ENCODE results near the gene ERVW-1.
"Not testable (repeated sequence)": the region's sequence is repeated elsewhere in the genome, so short reads cannot be mapped to it uniquely, and the experiment has no call there.

ERVW-1 gene

DNA sequence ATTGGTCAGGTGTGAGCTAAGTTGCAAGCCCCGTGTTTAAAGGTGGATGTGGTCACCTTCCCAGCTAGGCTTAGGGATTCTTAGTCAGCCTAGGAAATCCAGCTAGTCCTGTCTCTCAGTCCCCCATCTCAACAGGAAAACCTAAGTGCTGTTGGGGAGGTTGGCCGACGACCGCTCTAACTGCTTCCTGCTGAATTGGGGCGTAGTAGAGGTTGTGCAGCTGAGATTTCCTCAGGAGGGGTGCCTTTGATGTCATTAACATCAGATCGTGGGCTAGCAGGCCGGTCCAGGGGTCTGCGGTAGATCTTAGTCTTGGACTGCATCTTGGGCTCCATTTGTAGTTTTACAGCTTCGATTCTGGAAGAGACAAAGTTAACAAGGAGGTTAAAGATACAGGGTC is 9.2 kb downstream of the ERVW-1 start:
- not testable (repeated sequence) for DNase-seq

- DNase-seq: no peak
Observed at GRCh38 chr7:92466682-92467081, 11.1 kb downstream of the ERVW-1 start.

GRCh38 chr7:92464515-92464914 is 13.2 kb downstream of the ERVW-1 start:
- DNase-seq: no peak

GRCh38 chr7:92462560-92462959 is 15.2 kb downstream of the ERVW-1 start:
- DNase-seq: no peak

GRCh38 chr7:92461027-92462003 is 16.4 kb downstream of the ERVW-1 start:
- DNase-seq: no peak

GRCh38 chr7:92460510-92460909 is 17.2 kb downstream of the ERVW-1 start:
- DNase-seq: no peak

- DNase-seq: no peak
Observed at GRCh38 chr7:92460109-92460508, 17.6 kb downstream of the ERVW-1 start.

DNA sequence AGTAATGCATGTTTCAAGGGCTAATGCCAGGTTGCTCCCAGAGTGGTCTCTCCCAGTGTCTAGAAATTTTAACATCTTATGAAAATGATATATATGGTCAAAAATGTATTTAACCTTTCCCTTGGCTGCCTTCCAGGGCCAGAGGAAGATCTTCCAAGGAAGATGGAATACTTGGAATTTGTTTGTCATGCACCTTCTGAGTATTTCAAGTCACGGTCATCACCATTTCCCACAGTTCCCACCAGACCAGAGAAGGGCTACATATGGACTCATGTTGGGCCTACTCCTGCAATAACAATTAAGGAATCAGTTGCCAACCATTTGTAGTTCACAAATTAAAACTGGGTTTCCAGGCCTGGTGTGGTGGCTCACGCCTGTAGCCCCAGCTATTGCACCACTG is 21.5 kb downstream of the ERVW-1 start:
- DNase-seq: no peak

DNA sequence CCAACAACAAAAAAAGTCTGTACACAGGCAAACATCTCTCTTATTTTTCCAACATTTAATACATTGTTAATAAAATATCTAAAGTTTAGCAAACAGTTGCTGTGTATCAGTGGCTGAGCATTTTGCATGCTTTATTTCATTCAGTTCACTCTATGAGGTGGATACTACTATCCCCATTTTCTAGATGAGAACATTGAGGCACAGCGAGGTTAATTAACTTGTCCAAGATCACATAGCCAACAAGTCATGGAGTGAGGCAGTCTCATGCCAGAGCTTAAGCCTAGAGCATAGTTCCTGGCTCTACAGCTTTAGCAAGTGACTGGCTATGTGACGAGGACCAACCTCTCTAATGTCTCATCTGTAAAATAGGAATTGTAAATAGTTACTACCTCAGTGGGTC is 26.1 kb downstream of the ERVW-1 start:
- no peak for DNase-seq

DNA sequence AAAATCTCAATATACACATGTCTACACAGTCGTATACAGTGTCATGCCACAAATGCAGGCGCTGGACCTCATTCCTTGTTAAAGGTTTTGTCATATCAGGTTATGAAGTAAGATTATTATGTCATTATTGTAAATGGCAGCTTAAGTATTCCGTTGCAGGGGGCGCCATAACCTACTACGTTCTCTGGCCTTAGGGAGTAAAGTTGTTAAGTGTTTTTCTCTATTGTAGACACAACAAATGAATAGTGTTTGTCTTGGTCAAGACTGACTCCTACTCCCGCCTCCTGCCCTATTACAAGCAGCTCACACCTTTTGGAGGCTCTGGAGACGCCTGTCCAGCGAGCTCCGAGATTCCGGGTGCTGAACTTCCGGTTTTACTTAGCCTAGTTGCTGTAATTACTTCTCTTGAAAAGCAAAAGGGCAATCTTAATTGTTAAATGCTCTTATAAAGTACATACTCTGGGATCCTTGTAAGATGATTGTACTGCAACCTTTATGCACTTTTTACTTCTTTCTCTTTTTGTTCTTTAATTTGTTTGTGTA is 29.5 kb downstream of the ERVW-1 start:
- peak; percentile 66 for DNase-seq

GRCh38 chr7:92447345-92448204 is 30.2 kb downstream of the ERVW-1 start, which contains the start of gene GATAD1:
Gene GATAD1 (plus strand): TSS chr7:92447482. CDS start chr7:92447730, 248 bp downstream.
- DNase-seq: peak; percentile 87

DNA sequence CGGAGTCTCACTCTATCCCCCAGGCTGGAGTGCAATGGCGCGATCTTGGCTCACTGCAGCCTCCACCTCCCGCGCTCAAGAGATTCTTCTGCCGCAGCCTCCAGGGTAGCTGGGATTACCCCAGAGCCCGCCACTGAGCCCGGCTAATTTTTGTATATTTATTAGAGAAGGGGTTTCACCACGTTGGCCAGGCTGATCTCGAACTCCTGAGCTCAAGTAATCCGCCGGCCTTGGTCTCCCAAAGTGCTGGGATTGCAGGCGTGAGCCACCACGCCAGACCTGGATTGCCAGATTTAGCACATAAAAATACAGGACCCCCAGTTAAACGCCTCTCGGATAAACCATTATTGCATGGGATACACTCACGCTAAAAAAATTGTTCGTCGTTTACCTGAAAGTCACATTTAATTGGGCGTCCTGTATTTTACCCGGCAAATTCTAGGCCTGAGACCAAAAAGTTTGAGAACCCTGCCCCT is 30.8 kb downstream of the ERVW-1 start:
- peak; percentile 59 for DNase-seq

GRCh38 chr7:92442720-92443119 is 35.0 kb downstream of the ERVW-1 start:
- DNase-seq: not testable (repeated sequence)

DNA sequence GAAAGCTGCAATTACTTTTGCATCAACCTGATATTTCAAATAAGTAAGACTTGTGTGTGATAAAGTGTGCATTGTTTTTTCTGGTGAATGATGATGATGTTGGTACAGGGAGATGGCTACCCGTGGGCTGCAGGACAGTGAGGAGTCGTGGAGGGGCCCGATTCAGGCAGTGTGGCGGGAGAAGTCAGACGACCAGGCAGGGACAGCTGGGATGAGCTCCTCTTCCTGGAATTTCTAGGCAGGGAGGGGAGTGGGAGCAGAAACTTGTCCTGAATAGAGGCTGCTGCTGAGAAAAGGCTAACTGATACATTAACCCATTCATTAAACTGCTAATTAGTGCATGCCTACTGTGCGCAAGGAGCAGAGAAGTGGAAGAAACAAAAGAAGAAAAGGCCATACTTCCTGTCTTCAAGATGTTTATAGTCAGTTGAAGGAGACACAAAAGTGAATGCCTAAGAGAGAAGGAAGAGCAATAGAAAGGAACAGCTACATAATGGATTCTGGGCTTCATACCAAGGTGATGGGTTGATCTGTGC is 39.7 kb downstream of the ERVW-1 start:
- no peak for DNase-seq

GRCh38 chr7:92436612-92437445 is 40.9 kb downstream of the ERVW-1 start:
- no peak for DNase-seq

- DNase-seq: no peak
Observed at GRCh38 chr7:92435542-92435941, 42.2 kb downstream of the ERVW-1 start.

DNA sequence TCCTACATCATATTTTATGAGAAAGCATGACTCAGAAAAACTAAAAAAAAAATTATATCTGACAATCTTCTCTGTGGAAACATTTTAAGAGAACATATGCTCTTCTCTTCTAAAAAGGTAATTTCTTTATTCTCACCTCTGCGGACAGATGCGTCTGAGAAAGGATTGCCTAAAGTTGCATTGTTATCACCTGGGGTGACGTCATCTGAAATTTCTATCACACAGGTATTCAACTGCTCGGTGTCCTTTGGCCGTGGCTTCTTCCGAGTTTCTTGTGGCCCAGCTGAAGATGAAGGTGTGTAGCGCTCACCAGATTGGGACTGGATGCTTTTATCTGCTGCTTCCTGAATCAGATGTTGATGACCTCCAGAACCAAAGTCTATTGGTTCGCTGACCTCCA is 44.7 kb downstream of the ERVW-1 start:
- DNase-seq: no peak

DNA sequence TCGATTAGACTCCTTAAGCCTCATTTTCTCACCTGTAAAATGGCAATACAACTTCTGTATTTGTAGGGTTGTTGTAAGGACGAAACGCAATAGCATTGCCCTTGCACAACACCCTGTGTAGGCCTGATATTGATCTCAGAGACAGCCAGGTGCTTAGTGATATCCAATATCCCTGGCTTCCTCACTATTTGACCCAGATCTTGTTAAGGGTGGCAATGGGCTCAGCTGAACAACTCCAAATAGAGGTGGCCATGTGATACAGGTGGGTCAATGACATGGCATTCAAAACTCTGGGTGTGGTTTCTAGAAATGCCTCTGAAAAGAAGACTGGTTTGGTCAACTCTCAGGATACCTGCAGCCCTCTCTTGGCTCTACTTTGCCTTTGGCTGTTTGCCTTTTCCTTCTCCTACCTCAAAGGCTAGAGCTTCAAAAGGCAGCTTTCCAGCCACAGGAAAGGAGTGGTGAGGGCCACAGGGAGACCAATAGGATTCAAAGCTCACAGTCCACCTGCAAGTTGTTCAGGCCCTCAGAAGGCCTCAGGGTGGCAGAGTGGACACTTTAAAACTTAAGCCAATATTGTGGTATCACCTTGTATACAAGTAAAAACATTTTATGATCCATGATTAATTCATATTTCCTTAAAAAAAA is 45.3 kb downstream of the ERVW-1 start:
- DNase-seq: no peak

DNA sequence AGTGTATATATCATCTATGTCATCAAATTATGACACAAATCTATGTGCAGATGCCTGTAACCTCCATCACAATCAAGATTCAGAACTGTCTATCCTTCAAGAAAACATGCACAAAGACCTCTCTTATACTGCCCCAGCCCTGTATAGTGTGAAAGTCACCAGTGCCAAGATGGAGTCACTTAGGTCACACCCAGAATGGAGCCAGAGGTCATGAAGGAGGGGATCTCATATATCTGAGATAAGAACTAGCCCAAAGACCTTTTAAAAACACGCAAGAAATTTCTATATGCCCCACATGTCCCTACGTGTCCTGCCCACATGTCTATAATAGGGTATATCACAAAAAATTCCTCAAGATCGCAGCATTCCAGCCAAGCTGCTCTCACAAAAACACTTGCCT is 50.6 kb downstream of the ERVW-1 start:
- no peak for DNase-seq

DNA sequence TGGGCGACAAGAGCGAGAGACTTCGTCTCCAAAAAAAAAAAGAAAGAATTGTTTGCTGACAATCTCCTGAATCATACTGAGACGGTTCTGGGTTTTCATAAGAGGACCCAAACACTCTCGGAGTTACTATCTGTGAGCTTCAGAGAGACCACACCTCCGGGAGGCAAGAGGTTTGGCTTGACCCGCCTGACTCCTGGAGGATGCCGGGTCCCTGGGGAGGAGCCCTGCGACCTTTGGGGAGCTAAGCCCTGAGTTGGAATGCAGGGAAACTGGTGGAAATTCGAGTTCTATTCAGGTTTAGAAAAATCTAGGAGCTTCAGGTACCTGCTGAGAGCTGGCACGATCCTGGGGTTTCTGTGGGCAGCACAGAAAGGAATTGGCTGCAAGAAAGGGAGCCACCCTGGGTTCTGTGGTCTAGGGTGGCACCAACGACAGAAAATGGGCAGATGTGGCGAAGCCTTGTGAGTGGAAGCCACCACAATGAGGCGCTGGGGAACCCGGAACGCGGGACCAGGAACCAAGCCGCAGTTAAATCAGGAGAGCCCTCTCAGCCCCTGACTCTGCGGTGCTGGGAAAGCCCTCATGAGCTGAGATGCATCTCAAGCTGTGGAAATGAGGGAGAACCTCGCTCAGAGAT is 52.3 kb downstream of the ERVW-1 start:
- DNase-seq: no peak

- no peak for DNase-seq
Observed at GRCh38 chr7:92423710-92424131, 54.0 kb downstream of the ERVW-1 start.
